Right atrium auricular region (tissue), 2 donors: ENCODE results near the gene CCDC88B. TPM values are rescaled to one million over a fixed set of nuclear protein-coding genes. Genes with fewer than 3 reads are reported as not detected.

ENCODE experiments used
- DNase-seq: peaks from one replicate; pipeline ENCODE4 v3.0.0-alpha.2; 2019; ENCODE audit warnings: low spot score
- H3K27ac ChIP-seq, 2 donors: fragments of 200-600 bp; sonication (generic); 1 replicate in 1 of 2; 2 replicates in 1 of 2; pipeline ENCODE4 v1.5.1; 2016 to 2019
- H3K27me3 ChIP-seq, 2 donors: fragments of 200-600 bp; sonication (generic); one replicate each; pipeline versions ENCODE4 v1.5.1 to v1.6.0; 2017 to 2019
- H3K36me3 ChIP-seq: fragments of 200-600 bp; sonication (generic); one replicate; pipeline ENCODE4 v1.5.1; 2016
- H3K4me1 ChIP-seq, 2 donors: fragments of 200-600 bp; sonication (generic); one replicate each; pipeline versions ENCODE4 v1.5.1 to v1.6.0; 2017 to 2019
- H3K4me3 ChIP-seq, 2 donors: fragments of 200-600 bp; sonication (generic); 1 replicate in 1 of 2; 2 replicates in 1 of 2; pipeline ENCODE4 v1.5.1; 2017 to 2019; ENCODE audit warnings: mild to moderate bottlenecking in 1 of 2, moderate library complexity in 1 of 2
- H3K9me3 ChIP-seq, 2 donors: fragments of 200-600 bp; sonication (generic); one replicate each; pipeline ENCODE4 v1.5.1; 2019
- total RNA-seq, 2 donors: library from RNA; depleted of rRNA; stranded (reverse); fragments of >200 nt; gene quantifications; one replicate each; pipeline ENCODE4 v1.1.0, GENCODE V29; 2016
- TF ChIP-seq, protein P1 (sequence below), 2 donors: fragments of 200-600 bp; sonication (generic); IDR thresholded peaks; one replicate each; pipeline ENCODE4 v1.5.1; 2019; ENCODE audit warnings: antibody characterized with exemption in 2 of 2

The CCDC88B gene
- total RNA-seq, 2 donors from 2014 or later, result 11.7 to 12.0 TPM

DNA sequence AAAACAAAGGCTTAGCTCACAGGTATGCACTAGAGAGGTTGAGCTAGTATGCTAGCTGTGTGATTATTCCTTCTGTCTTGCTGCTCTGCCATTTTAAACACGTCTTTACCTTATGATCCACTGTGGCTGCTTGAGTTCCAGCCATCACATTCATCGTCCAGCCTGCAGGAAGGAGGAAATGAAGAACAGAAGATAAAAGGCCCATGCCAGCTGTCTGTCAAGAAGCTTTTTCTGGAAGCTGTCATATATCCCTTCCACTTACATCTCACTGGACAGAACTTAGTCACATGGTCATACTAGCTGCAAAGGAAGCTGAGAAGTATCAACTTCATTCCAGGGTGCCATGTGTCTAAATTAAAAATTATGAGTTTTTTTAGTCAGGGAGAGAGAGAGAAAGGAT is 12.6 kb upstream of the CCDC88B start:
- DNase-seq, result no peak
- Histone ChIP-seq H3K9me3 (no peaks in the 10 kb centered on the region), H3K27me3 (no peaks in the 10 kb centered on the region), H3K4me3 (no peak overlapping the region), H3K36me3 (peaks cover 1% of the 10 kb centered on the region), H3K4me1 (peaks cover 0 to 27% of the 10 kb centered on the region in 2 donors), H3K27ac (no peak overlapping the region)
- TF ChIP-seq, protein P1, sequence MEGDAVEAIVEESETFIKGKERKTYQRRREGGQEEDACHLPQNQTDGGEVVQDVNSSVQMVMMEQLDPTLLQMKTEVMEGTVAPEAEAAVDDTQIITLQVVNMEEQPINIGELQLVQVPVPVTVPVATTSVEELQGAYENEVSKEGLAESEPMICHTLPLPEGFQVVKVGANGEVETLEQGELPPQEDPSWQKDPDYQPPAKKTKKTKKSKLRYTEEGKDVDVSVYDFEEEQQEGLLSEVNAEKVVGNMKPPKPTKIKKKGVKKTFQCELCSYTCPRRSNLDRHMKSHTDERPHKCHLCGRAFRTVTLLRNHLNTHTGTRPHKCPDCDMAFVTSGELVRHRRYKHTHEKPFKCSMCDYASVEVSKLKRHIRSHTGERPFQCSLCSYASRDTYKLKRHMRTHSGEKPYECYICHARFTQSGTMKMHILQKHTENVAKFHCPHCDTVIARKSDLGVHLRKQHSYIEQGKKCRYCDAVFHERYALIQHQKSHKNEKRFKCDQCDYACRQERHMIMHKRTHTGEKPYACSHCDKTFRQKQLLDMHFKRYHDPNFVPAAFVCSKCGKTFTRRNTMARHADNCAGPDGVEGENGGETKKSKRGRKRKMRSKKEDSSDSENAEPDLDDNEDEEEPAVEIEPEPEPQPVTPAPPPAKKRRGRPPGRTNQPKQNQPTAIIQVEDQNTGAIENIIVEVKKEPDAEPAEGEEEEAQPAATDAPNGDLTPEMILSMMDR (IDR thresholded peaks at IDR 0.05), result no peak

DNA sequence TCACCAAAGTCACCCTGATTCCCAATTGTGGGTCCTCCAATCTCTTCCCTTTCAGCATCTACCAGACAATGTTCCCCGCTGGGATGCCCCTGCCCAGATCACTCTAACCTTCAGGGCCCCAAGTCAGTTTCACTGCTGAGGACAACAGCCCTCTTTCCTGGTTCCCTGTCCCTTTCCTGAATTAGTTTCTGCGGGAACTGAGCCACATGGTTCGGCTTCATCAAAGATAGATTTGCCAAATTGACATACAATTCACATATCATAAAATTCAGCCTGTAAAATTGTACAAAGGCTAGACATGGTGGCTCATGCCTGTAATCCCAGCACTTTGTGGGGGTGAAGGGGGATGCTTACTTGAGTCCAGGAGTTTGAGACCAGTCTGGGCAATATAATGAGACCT is 12.0 kb upstream of the CCDC88B start:
- TF ChIP-seq, protein P1 (IDR thresholded peaks at IDR 0.05), result no peak

DNA sequence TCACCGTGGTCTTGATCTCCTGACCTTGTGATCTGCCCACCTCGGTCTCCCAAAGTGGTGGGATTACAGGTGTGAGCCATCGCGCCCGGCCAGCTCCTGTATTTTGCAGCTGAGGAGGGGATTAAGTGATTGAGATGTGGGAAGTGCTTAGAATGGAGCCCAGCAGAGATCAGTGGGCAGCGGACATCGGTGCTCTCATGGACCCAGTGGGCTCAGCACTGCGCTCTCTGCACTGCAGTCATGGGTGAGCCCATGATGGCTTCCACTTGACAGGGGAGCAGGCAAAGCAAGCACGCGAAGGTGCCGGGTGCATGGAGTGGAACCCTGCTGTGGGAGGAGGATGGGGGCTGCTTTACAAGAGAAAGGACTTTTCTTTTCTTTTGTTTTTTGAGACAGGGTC is 9.1 kb upstream of the CCDC88B start:
- no peaks in the 10 kb centered on the region for H3K9me3 ChIP-seq
- H3K4me3 ChIP-seq, result no peak overlapping the region
- no peak overlapping the region for H3K27ac ChIP-seq
- TF ChIP-seq, protein P1 (IDR thresholded peaks at IDR 0.05), result no peak
- peaks cover 0 to 29% of the 10 kb centered on the region in 2 donors for H3K4me1 ChIP-seq
- no peaks in the 10 kb centered on the region for H3K27me3 ChIP-seq
- no peaks in the 10 kb centered on the region for H3K36me3 ChIP-seq
- no peak for DNase-seq

More for the DNA sequence above, 12.0 kb upstream of the CCDC88B start:
- Histone ChIP-seq H3K4me3 (no peak overlapping the region), H3K27ac (no peak overlapping the region), H3K4me1 (peaks cover 0 to 29% of the 10 kb centered on the region in 2 donors), H3K27me3 (no peaks in the 10 kb centered on the region), H3K36me3 (no peaks in the 10 kb centered on the region), H3K9me3 (no peaks in the 10 kb centered on the region)
- DNase-seq, result no peak

DNA sequence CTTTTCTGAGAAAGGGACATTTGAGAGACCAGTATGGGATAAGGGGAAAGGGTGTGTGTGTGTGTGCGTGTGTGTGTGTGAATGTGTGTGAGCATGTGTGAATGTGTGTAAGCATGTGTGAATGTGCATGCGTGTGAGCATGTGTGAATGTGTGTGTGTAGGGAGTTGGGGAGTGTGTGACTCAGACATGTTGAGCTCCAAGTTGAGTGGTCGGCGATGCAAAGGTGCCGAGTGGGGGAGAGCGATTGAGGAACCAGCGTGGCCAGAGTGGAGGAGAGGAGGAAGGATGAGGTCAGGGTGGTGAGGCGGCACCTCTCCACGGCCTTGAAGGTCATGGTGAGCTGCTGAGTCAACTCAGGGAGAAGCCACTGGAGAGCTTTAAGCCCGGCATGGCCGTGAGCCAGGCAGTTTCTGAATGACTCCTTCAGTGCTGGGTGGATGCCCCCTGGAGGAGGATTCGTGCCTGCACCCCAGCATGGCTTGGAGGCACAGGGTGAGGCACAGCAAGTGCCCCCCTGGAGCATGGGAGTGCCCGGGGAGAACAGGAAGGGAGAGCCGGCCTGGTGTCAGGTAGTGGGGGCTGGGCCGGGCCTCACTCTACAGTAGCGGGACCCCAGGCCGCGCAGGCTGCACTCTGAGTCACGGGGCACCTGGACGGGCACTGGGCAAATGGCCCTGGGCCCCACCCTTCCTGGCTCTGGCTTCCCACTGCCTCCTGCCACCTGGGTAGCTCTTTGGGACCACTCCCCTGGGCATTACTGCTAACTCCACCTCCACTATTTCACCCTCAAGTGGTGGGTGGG is 8.2 kb upstream of the CCDC88B start:
- Histone ChIP-seq H3K27ac (peak overlapping the region in 1 of 2 donors; percentile 4), H3K9me3 (no peaks in the 10 kb centered on the region), H3K4me1 (peaks cover 0 to 29% of the 10 kb centered on the region in 2 donors), H3K4me3 (no peak overlapping the region), H3K27me3 (no peaks in the 10 kb centered on the region), H3K36me3 (no peaks in the 10 kb centered on the region)
- peak; percentile 78 for DNase-seq
- TF ChIP-seq, protein P1 (IDR thresholded peaks at IDR 0.05), result peak in 1 of 2 donors; percentile 53

DNA sequence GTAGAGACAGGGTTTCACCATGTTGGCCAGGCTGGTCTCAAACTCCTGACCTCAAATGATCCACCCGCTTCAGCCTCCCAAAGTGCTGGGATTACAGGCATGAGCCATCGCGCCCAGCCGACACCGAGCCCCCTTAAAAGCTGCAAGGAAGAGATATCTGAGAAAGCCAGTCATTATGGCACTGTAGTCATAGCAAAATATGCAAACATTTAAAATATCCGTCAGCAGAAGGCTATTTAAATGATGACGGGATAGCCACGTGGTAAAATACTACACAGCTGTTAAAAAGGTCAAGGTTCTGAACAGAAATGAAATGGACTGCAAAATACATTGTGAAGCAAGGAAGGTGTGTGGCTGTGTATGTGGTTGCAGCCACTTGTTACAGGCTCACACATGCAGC is 6.4 kb upstream of the CCDC88B start:
- TF ChIP-seq, protein P1 (IDR thresholded peaks at IDR 0.05), result no peak
- H3K27ac ChIP-seq, result no peak overlapping the region
- no peak for DNase-seq
- no peaks in the 10 kb centered on the region for H3K9me3 ChIP-seq
- H3K27me3 ChIP-seq, result no peaks in the 10 kb centered on the region
- no peaks in the 10 kb centered on the region for H3K36me3 ChIP-seq
- peaks cover 0 to 29% of the 10 kb centered on the region in 2 donors for H3K4me1 ChIP-seq
- no peak overlapping the region for H3K4me3 ChIP-seq
